GM23338 (cell line): ENCODE results near the gene EXOC3. TPM values are rescaled to one million over a fixed set of nuclear protein-coding genes. Genes with fewer than 3 reads are reported as not detected.

Experiments used
- ATAC-seq: fragments of 200-7000 bp; cut with Tn5 transposase; 3 replicates; pipeline ENCODE4 v1.9.1; 2020
- DNase-seq: peaks from one replicate; pipeline ENCODE4 v3.0.0-alpha.2; 2015; ENCODE audit warnings: low spot score
- H2AFZ ChIP-seq: fragments of 200-600 bp; sonication (generic); 2 replicates; pipeline ENCODE4 v1.8.0; 2016; ENCODE audit warnings: antibody characterized with exemption, mild to moderate bottlenecking, moderate library complexity
- H3F3A ChIP-seq: fragments of 200-600 bp; sonication (generic); replicated peaks from 2 replicates; pipeline ENCODE4 v1.8.0; 2017; ENCODE audit warnings: antibody characterized with exemption, mixed run types, low read depth
- H3K27ac ChIP-seq: fragments of 200-600 bp; sonication (generic); 2 replicates; pipeline ENCODE4 v1.6.1; 2016; ENCODE audit warnings: low read depth
- H3K27me3 ChIP-seq: fragments of 200-600 bp; sonication (generic); 2 replicates; pipeline ENCODE4 v1.8.0; 2016; ENCODE audit warnings: mild to moderate bottlenecking, mixed run types, moderate library complexity; ENCODE audit not compliant: insufficient read depth
- H3K36me3 ChIP-seq: fragments of 200-600 bp; sonication (generic); 2 replicates; pipeline ENCODE4 v1.8.0; 2016; ENCODE audit warnings: mild to moderate bottlenecking; ENCODE audit not compliant: insufficient read depth
- H3K4me1 ChIP-seq: fragments of 200-600 bp; sonication (generic); 2 replicates; pipeline ENCODE4 v1.8.0; 2016; ENCODE audit warnings: mild to moderate bottlenecking, moderate library complexity; ENCODE audit not compliant: insufficient read depth
- H3K4me2 ChIP-seq: fragments of 200-600 bp; sonication (generic); 2 replicates; pipeline ENCODE4 v1.7.1; 2017; ENCODE audit warnings: mixed run types
- H3K4me3 ChIP-seq: fragments of 200-600 bp; sonication (generic); 2 replicates; pipeline ENCODE4 v1.6.1; 2016; ENCODE audit warnings: mixed run types
- H3K79me2 ChIP-seq: fragments of 200-600 bp; sonication (generic); replicated peaks from 2 replicates; pipeline ENCODE4 v1.8.0; 2017; ENCODE audit warnings: mild to moderate bottlenecking; ENCODE audit not compliant: insufficient read depth
- H3K9me2 ChIP-seq: fragments of 200-600 bp; sonication (generic); 2 replicates; pipeline ENCODE4 v1.8.0; 2017; ENCODE audit not compliant: insufficient read depth
- H4K20me1 ChIP-seq: fragments of 200-600 bp; sonication (generic); replicated peaks from 2 replicates; pipeline ENCODE4 v1.8.0; 2017; ENCODE audit warnings: mild to moderate bottlenecking; ENCODE audit not compliant: insufficient read depth
- H3K27ac Mint-ChIP-seq: 2 replicates; pipeline ENCODE4 v1.8.0; 2020; ENCODE audit warnings: inconsistent platforms, mild to moderate bottlenecking, moderate library complexity, mixed read lengths
- H3K27me3 Mint-ChIP-seq: 3 replicates; pipeline ENCODE4 v1.8.0; 2022; ENCODE audit warnings: low read depth, mild to moderate bottlenecking, moderate library complexity, mixed read lengths, inconsistent platforms; ENCODE audit not compliant: insufficient read depth, poor library complexity
- H3K36me3 Mint-ChIP-seq: 3 replicates; pipeline ENCODE4 v1.8.0; 2021; ENCODE audit warnings: low read depth, mild to moderate bottlenecking, inconsistent platforms, moderate library complexity, mixed read lengths
- H3K4me1 Mint-ChIP-seq: 3 replicates; pipeline ENCODE4 v1.8.0; 2020; ENCODE audit warnings: mild to moderate bottlenecking, inconsistent platforms, mixed read lengths
- H3K4me3 Mint-ChIP-seq: 3 replicates; pipeline ENCODE4 v1.8.0; 2021; ENCODE audit warnings: moderate library complexity, mild to moderate bottlenecking, inconsistent platforms, mixed read lengths
- H3K9me3 Mint-ChIP-seq: 3 replicates; pipeline ENCODE4 v1.8.0; 2020; ENCODE audit warnings: moderate library complexity, mild to moderate bottlenecking, inconsistent platforms, mixed read lengths
- CREB1 ChIP-seq: fragments of 250-450 bp; sonication (Bioruptor Pico); IDR thresholded peaks from 2 replicates; pipeline ENCODE4 v1.5.0; 2020; ENCODE audit warnings: low read depth, mild to moderate bottlenecking, moderate library complexity
- ETS1 ChIP-seq: IDR thresholded peaks from 2 replicates; pipeline ENCODE4 v1.6.1; 2016; ENCODE audit warnings: antibody characterized with exemption
- EZH2 ChIP-seq: fragments of 200-600 bp; sonication (generic); IDR thresholded peaks from one replicate; pipeline ENCODE4 v1.8.0; 2017; ENCODE audit warnings: antibody characterized with exemption, mild to moderate bottlenecking, low read depth; ENCODE audit not compliant: unreplicated experiment
- EZH2phosphoT487 ChIP-seq: fragments of 200-600 bp; sonication (generic); IDR thresholded peaks from one replicate; pipeline ENCODE4 v1.8.1; 2018; ENCODE audit warnings: antibody characterized with exemption; ENCODE audit not compliant: unreplicated experiment
- JUNB ChIP-seq: IDR thresholded peaks from one replicate; pipeline ENCODE4 v1.6.1; 2016; ENCODE audit warnings: antibody characterized with exemption; ENCODE audit not compliant: unreplicated experiment
- NANOG ChIP-seq: IDR thresholded peaks from 2 replicates; pipeline ENCODE4 v1.6.1; 2016; ENCODE audit warnings: antibody characterized with exemption, borderline replicate concordance
- POLR2AphosphoS5 ChIP-seq: IDR thresholded peaks from 2 replicates; pipeline ENCODE4 v1.6.1; 2016; ENCODE audit warnings: antibody characterized with exemption, low read depth
- STAT1 ChIP-seq: IDR thresholded peaks from one replicate; pipeline ENCODE4 v1.6.1; 2016; ENCODE audit warnings: antibody characterized with exemption; ENCODE audit not compliant: unreplicated experiment
- ZNF114 ChIP-seq: fragments of 250-450 bp; sonication (Bioruptor Pico); IDR thresholded peaks from 2 replicates; pipeline ENCODE4 v1.5.0; 2020; ENCODE audit warnings: mild to moderate bottlenecking, moderate library complexity
- ZNF331 ChIP-seq: fragments of 250-450 bp; sonication (Bioruptor Pico); IDR thresholded peaks from 2 replicates; pipeline ENCODE4 v1.5.0; 2020; ENCODE audit warnings: low read depth, mild to moderate bottlenecking, moderate library complexity
- ZNF462 ChIP-seq: fragments of 250-450 bp; sonication (Bioruptor Pico); IDR thresholded peaks from 2 replicates; pipeline ENCODE4 v1.5.0; 2020; ENCODE audit warnings: mild to moderate bottlenecking, moderate library complexity
- polyA plus RNA-seq: library from polyadenylated mRNA; unstranded; fragments of >200 nt; fragmentation: Nextera tagmentation; extraction: Ambion mirVana; gene quantifications from 2 replicates; pipeline ENCODE4 v1.2.1, GENCODE V29; 2016
- total RNA-seq: library from RNA; depleted of rRNA; stranded (reverse); fragments of >200 nt; shearing (Covaris generic); gene quantifications from 2 replicates; pipeline ENCODE4 v1.2.3, GENCODE V29; 2014
- TF ChIP-seq, protein P1 (sequence below): IDR thresholded peaks from one replicate; pipeline ENCODE4 v1.6.1; 2018; ENCODE audit warnings: antibody characterized with exemption; ENCODE audit not compliant: unreplicated experiment
- TF ChIP-seq, protein P2 (sequence below), 2 experiments: fragments of 200-600 bp in 1 of 2; sonication (generic) in 1 of 2; conservative IDR thresholded peaks; 2 replicates each; pipeline versions ENCODE4 v1.5.1 to v1.6.1; 2016 to 2017; ENCODE audit warnings: antibody characterized with exemption in 2 of 2, low read depth in 2 of 2, mild to moderate bottlenecking in 2 of 2, moderate library complexity in 1 of 2

Gene EXOC3
- total and polyA plus RNA-seq, 2 experiments from 2014 or later, result 13.4 to 31.6 TPM

DNA sequence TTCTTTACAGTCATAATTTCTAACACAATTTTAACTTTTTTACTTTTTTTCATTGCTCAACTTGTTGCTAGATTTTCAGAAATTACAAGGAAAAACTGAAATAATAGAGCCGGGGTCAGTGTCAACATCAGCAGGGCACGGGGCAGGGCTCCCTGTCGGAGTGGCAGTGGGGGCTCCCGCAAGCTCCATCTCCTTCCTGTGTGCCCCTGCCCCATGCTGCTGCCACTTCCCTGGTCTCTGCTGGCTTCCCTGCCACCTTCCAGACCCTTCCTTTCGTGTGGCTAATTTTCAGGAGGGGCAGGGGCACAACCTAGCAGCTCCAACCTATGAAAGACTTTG, 1.0 kb upstream of the EXOC3 start:
- H3K4me2 ChIP-seq, result peak overlapping the region; percentile 95
- H3K79me2 ChIP-seq, result peaks cover 15% of the 10 kb centered on the region
- H3K4me1 Mint-ChIP-seq, result peaks cover 3% of the 10 kb centered on the region; the same call in 2 of the 3 replicates
- no peak for ATAC-seq
- H3K27ac Mint-ChIP-seq, result no peak overlapping the region
- peaks cover 2% of the 10 kb centered on the region; the same call in 1 of the 2 replicates for H4K20me1 ChIP-seq
- TF ChIP-seq NANOG, result no peak
- TF ChIP-seq, protein P1, sequence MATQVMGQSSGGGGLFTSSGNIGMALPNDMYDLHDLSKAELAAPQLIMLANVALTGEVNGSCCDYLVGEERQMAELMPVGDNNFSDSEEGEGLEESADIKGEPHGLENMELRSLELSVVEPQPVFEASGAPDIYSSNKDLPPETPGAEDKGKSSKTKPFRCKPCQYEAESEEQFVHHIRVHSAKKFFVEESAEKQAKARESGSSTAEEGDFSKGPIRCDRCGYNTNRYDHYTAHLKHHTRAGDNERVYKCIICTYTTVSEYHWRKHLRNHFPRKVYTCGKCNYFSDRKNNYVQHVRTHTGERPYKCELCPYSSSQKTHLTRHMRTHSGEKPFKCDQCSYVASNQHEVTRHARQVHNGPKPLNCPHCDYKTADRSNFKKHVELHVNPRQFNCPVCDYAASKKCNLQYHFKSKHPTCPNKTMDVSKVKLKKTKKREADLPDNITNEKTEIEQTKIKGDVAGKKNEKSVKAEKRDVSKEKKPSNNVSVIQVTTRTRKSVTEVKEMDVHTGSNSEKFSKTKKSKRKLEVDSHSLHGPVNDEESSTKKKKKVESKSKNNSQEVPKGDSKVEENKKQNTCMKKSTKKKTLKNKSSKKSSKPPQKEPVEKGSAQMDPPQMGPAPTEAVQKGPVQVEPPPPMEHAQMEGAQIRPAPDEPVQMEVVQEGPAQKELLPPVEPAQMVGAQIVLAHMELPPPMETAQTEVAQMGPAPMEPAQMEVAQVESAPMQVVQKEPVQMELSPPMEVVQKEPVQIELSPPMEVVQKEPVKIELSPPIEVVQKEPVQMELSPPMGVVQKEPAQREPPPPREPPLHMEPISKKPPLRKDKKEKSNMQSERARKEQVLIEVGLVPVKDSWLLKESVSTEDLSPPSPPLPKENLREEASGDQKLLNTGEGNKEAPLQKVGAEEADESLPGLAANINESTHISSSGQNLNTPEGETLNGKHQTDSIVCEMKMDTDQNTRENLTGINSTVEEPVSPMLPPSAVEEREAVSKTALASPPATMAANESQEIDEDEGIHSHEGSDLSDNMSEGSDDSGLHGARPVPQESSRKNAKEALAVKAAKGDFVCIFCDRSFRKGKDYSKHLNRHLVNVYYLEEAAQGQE, result no peak
- no peak for TF ChIP-seq STAT1
- no peak for TF ChIP-seq ETS1
- TF ChIP-seq ZNF462 (CRISPR knock-in tag), result no peak
- TF ChIP-seq JUNB, result no peak
- TF ChIP-seq ZNF331 (CRISPR knock-in tag), result no peak
- TF ChIP-seq POLR2AphosphoS5, result no peak
- TF ChIP-seq, protein P2, sequence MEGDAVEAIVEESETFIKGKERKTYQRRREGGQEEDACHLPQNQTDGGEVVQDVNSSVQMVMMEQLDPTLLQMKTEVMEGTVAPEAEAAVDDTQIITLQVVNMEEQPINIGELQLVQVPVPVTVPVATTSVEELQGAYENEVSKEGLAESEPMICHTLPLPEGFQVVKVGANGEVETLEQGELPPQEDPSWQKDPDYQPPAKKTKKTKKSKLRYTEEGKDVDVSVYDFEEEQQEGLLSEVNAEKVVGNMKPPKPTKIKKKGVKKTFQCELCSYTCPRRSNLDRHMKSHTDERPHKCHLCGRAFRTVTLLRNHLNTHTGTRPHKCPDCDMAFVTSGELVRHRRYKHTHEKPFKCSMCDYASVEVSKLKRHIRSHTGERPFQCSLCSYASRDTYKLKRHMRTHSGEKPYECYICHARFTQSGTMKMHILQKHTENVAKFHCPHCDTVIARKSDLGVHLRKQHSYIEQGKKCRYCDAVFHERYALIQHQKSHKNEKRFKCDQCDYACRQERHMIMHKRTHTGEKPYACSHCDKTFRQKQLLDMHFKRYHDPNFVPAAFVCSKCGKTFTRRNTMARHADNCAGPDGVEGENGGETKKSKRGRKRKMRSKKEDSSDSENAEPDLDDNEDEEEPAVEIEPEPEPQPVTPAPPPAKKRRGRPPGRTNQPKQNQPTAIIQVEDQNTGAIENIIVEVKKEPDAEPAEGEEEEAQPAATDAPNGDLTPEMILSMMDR (conservative IDR thresholded peaks at IDR 0.05; ENCODE audit: low read depth in 2 of 2), result no peak
- no peak for TF ChIP-seq EZH2
- no peak for TF ChIP-seq ZNF114 (CRISPR knock-in tag)
- no peak for TF ChIP-seq CREB1 (CRISPR knock-in tag)
- TF ChIP-seq EZH2phosphoT487, result no peak
- 0 out of 3 replicates have a peak, but pooled peaks cover 3% of the 10 kb centered on the region for H3K9me3 Mint-ChIP-seq
- H3F3A ChIP-seq, result no peaks in the 10 kb centered on the region
- no peaks in the 10 kb centered on the region for H3K9me2 ChIP-seq
- H3K27me3 Mint-ChIP-seq, result peaks cover 16% of the 10 kb centered on the region
- no peak overlapping the region for H2AFZ ChIP-seq
- peaks cover 8% of the 10 kb centered on the region for H3K36me3 Mint-ChIP-seq
- H3K4me1 ChIP-seq, result peaks cover 6% of the 10 kb centered on the region; the same call in 1 of the 2 replicates
- DNase-seq, result no peak
- no peaks in the 10 kb centered on the region; the same call in 1 of the 2 replicates for H3K36me3 ChIP-seq
- H3K27me3 ChIP-seq, result no peaks in the 10 kb centered on the region
- peak overlapping the region; percentile 87 for H3K4me3 ChIP-seq
- H3K4me3 Mint-ChIP-seq, result peak overlapping the region; percentile 98
- H3K27ac ChIP-seq, result no peak overlapping the region
